Effector memory CD8-positive, alpha-beta T cell (primary cell): ENCODE results near the gene CFDP1.

Experiments used
- ATAC-seq: fragments of 150-1000 bp; cut with Tn5 transposase; replicated peaks from 2 replicates; pipeline ENCODE4 v1.10.0; 2021; ENCODE audit warnings: mild to moderate bottlenecking, moderate library complexity
- DNase-seq, 3 experiments: peaks; one replicate each; pipeline ENCODE4 v3.0.0; 2021
- H3K27ac Mint-ChIP-seq, 2 donors: one replicate each; pipeline ENCODE4 v1.8.0; 2022; ENCODE audit warnings: mild to moderate bottlenecking in 2 of 2, mixed read lengths in 2 of 2, moderate library complexity in 2 of 2
- H3K27me3 Mint-ChIP-seq, 2 donors: one replicate each; pipeline ENCODE4 v1.8.0; 2022; ENCODE audit warnings: mixed read lengths in 2 of 2
- H3K36me3 Mint-ChIP-seq: one replicate; pipeline ENCODE4 v1.8.0; 2022; ENCODE audit warnings: mild to moderate bottlenecking, moderate library complexity, mixed read lengths; ENCODE audit not compliant: insufficient read depth
- H3K4me1 Mint-ChIP-seq, 2 donors: one replicate each; pipeline ENCODE4 v1.8.0; 2022; ENCODE audit warnings: low read depth in 2 of 2, mixed read lengths in 2 of 2
- H3K4me3 Mint-ChIP-seq, 2 donors: one replicate each; pipeline ENCODE4 v1.8.0; 2022; ENCODE audit warnings: mild to moderate bottlenecking in 2 of 2, mixed read lengths in 2 of 2, moderate library complexity in 2 of 2
- H3K9me3 Mint-ChIP-seq, 2 donors: one replicate each; pipeline ENCODE4 v1.8.0; 2022; ENCODE audit warnings: mixed read lengths in 2 of 2

CFDP1 gene

GRCh38 chr16:75252946-75253911 is 180.1 kb downstream of the CFDP1 start:
- Mint-ChIP-seq H3K9me3 (no peaks in the 10 kb centered on the region), H3K36me3 (no peaks in the 10 kb centered on the region), H3K27me3 (peaks cover 59 to 88% of the 10 kb centered on the region in 2 donors), H3K27ac (no peak overlapping the region), H3K4me1 (peaks cover 4 to 14% of the 10 kb centered on the region in 2 donors), H3K4me3 (no peak overlapping the region)
- ATAC-seq (no peak), DNase-seq (no peak)

GRCh38 chr16:75252049-75252864 is 181.0 kb downstream of the CFDP1 start:
- Mint-ChIP-seq H3K9me3 (no peaks in the 10 kb centered on the region), H3K36me3 (no peaks in the 10 kb centered on the region), H3K27me3 (peaks cover 60 to 88% of the 10 kb centered on the region in 2 donors), H3K27ac (no peak overlapping the region), H3K4me3 (peak overlapping the region; percentile 66 to 79), H3K4me1 (peaks cover 5 to 15% of the 10 kb centered on the region in 2 donors)
- no peak for DNase-seq
- no peak for ATAC-seq

GRCh38 chr16:75251280-75252048 is 181.8 kb downstream of the CFDP1 start, which contains the start of gene BCAR1:
Gene BCAR1 (minus strand): TSS chr16:75251624. CDS start chr16:75251482, 142 bp downstream.
- peak within 1 kb of the TSS; percentile 66 to 79 for H3K4me3 Mint-ChIP-seq

GRCh38 chr16:75250809-75251279 is 182.5 kb downstream of the CFDP1 start:
- no peak for DNase-seq
- peaks cover 5 to 15% of the 10 kb centered on the region in 2 donors for H3K4me1 Mint-ChIP-seq
- peaks cover 60 to 89% of the 10 kb centered on the region in 2 donors for H3K27me3 Mint-ChIP-seq
- peak overlapping the region in 1 of 2 donors; percentile 27 for H3K4me3 Mint-ChIP-seq
- H3K27ac Mint-ChIP-seq = no peak overlapping the region
- no peak for ATAC-seq
- no peaks in the 10 kb centered on the region for H3K9me3 Mint-ChIP-seq
- no peaks in the 10 kb centered on the region for H3K36me3 Mint-ChIP-seq

More at GRCh38 chr16:75251280-75252048, 181.8 kb downstream of the CFDP1 start, which contains the start of gene BCAR1:
- peaks cover 60 to 88% of the 10 kb centered on the region in 2 donors for H3K27me3 Mint-ChIP-seq
- H3K4me1 Mint-ChIP-seq = peaks cover 5 to 15% of the 10 kb centered on the region in 2 donors
- no peak for ATAC-seq
- no peak within 1 kb of the TSS for H3K27ac Mint-ChIP-seq
- DNase-seq = no peak
- H3K9me3 Mint-ChIP-seq = no peaks in the 10 kb centered on the region
- no peaks in the 10 kb centered on the region for H3K36me3 Mint-ChIP-seq

- Mint-ChIP-seq H3K27ac (no peak overlapping the region), H3K9me3 (no peaks in the 10 kb centered on the region), H3K36me3 (no peaks in the 10 kb centered on the region), H3K27me3 (peaks cover 60 to 86% of the 10 kb centered on the region in 2 donors), H3K4me3 (peak overlapping the region; percentile 27 to 52), H3K4me1 (peaks cover 5 to 15% of the 10 kb centered on the region in 2 donors)
- no peak for ATAC-seq
- no peak for DNase-seq
Measured at GRCh38 chr16:75250089-75250808, 183.1 kb downstream of the CFDP1 start.

GRCh38 chr16:75249441-75249840 is 183.9 kb downstream of the CFDP1 start:
- Mint-ChIP-seq H3K27me3 (peaks cover 52 to 78% of the 10 kb centered on the region in 2 donors), H3K4me1 (peaks cover 5 to 17% of the 10 kb centered on the region in 2 donors), H3K36me3 (no peaks in the 10 kb centered on the region), H3K9me3 (no peaks in the 10 kb centered on the region), H3K4me3 (no peak overlapping the region), H3K27ac (no peak overlapping the region)
- DNase-seq (no peak), ATAC-seq (no peak)

- Mint-ChIP-seq H3K27me3 (peaks cover 46 to 71% of the 10 kb centered on the region in 2 donors), H3K4me3 (peak overlapping the region in 1 of 2 donors; percentile 10)
Measured at GRCh38 chr16:75248536-75249380, 184.5 kb downstream of the CFDP1 start.

GRCh38 chr16:75248142-75248535 is 185.2 kb downstream of the CFDP1 start:
- no peak for DNase-seq
- H3K4me1 Mint-ChIP-seq = peaks cover 5 to 17% of the 10 kb centered on the region in 2 donors
- no peaks in the 10 kb centered on the region for H3K36me3 Mint-ChIP-seq
- H3K9me3 Mint-ChIP-seq = no peaks in the 10 kb centered on the region
- ATAC-seq = no peak
- H3K27me3 Mint-ChIP-seq = peaks cover 40 to 65% of the 10 kb centered on the region in 2 donors
- no peak overlapping the region for H3K4me3 Mint-ChIP-seq
- no peak overlapping the region for H3K27ac Mint-ChIP-seq

More at GRCh38 chr16:75248536-75249380, 184.5 kb downstream of the CFDP1 start:
- ATAC-seq (no peak), DNase-seq (no peak)
- Mint-ChIP-seq H3K4me1 (peaks cover 5 to 17% of the 10 kb centered on the region in 2 donors), H3K36me3 (no peaks in the 10 kb centered on the region), H3K27ac (no peak overlapping the region), H3K9me3 (no peaks in the 10 kb centered on the region)

- ATAC-seq = no peak
- peaks cover 31 to 56% of the 10 kb centered on the region in 2 donors for H3K27me3 Mint-ChIP-seq
Measured at GRCh38 chr16:75247249-75247648, 186.1 kb downstream of the CFDP1 start.

GRCh38 chr16:75246504-75247205 is 186.6 kb downstream of the CFDP1 start:
- H3K27me3 Mint-ChIP-seq = peaks cover 25 to 50% of the 10 kb centered on the region in 2 donors
- ATAC-seq (no peak), DNase-seq (no peak)
- no peak overlapping the region for H3K27ac Mint-ChIP-seq
- H3K36me3 Mint-ChIP-seq = no peaks in the 10 kb centered on the region
- H3K4me1 Mint-ChIP-seq = peaks cover 5 to 15% of the 10 kb centered on the region in 2 donors
- no peaks in the 10 kb centered on the region for H3K9me3 Mint-ChIP-seq
- no peak overlapping the region for H3K4me3 Mint-ChIP-seq

More at GRCh38 chr16:75247249-75247648, 186.1 kb downstream of the CFDP1 start:
- Mint-ChIP-seq H3K36me3 (no peaks in the 10 kb centered on the region), H3K4me3 (no peak overlapping the region), H3K27ac (no peak overlapping the region), H3K9me3 (no peaks in the 10 kb centered on the region), H3K4me1 (peaks cover 5 to 17% of the 10 kb centered on the region in 2 donors)
- DNase-seq = no peak
